DMS153 (cell line): Measurements from ENCODE around the gene RAE1.

Experiments
- DNase-seq: peaks from one replicate; lab custom pipeline; 2025; lab: John Stamatoyannopoulos, UW

RAE1 gene

GRCh38 chr20:57400231-57400701, 49.2 kb downstream of the RAE1 start:
- no peak for DNase-seq

DNA sequence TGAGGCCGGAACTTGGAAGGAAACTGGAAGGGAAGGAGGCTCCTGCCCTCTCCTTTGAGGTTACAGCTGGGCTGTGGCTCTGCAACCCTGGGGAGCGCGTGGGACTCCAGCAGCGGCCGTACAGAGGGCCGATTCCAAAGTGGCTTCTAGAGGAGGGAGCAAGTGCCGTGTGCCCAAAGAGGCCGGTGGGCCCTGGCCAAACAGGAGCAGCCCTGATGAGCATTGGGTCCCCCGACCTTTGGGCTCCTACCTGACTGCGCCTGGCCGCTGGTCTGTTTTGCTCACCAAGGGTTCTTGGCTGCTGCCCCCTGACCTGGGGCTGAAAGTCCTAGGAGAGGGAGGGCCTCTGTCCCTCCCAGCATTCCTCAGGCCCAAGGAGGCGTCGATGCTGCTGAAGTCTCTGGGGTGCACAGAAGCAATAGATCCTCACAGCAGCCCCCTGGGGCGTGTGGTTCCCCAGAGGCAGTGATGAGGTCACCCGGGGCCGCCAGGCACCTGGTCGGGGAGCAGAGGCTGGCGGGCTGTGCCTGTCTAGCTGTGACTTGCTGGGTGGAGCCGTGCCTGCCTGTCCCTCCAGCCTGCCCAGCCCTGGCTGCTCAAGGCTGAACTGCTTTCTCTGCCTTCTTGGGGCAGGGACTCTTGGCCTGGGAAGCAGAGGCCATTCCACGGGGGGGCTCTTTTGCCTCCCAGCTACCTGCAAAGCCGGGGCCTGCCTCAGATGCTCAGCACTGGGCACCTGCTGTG, 49.9 kb downstream of the RAE1 start:
- no peak for DNase-seq

DNA sequence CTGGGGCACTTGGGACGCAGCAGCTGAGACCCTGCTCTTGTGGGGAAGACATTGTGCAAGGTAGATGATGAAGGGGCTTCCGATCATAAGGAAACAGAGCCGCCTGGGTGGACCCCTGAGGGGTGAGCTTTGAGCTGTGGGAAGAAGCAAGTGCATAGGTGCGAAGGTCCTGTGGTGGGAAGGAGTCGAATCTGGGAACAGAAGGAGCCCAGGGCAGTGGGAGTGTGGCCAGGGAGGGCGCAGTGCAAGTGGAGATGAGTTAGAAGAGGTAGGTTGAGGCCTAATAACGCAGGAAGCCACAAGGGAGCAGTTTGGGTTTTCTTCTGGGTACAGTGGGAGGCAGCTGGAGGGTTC, 50.5 kb downstream of the RAE1 start:
- no peak for DNase-seq

DNA sequence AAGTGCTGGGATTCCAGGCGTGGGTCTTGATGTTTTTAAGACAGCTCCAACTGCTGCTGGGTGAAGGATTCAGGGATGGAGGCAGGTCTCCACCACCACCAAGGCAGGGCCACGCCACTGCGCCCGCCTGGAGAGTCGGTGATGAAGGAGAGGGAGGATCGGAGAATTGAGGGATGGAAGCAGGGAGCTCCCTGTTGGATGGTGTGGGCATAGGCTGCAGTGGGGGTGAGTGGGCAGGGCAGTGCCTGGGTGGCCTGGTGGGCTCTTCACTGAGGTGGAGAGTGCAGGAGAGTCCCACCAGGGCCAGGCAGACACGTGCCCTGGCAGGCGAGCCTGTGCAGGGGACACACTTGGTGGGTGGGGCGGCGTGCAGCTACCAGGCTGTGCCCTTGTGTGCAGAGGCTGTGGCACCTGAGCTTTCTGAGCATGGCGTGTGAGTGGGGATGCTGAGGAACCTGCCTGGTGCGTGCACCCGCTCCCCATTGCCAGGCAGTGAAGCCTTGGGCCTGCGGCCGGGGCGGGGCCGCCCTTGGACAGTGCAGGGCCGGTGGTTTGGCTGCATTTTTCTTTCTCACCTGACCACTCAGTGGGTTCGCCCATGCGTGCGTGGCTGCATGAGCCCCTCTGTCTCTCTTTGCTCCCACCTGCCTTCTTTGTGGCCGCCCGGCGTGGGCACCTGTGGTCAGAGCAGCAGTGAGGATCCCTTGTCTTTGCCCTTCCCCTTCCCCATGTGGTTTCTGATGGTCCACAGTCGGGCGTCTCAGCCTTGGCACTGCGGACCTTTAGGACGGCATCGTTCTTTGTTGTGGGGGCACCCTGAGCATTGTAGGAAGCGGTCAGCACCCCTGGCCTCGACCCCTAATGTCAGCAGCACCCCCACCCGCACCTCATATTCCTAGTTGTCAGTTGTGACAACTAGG, 51.4 kb downstream of the RAE1 start:
- no peak for DNase-seq

GRCh38 chr20:57403216-57403615, 52.2 kb downstream of the RAE1 start:
- no peak for DNase-seq

DNA sequence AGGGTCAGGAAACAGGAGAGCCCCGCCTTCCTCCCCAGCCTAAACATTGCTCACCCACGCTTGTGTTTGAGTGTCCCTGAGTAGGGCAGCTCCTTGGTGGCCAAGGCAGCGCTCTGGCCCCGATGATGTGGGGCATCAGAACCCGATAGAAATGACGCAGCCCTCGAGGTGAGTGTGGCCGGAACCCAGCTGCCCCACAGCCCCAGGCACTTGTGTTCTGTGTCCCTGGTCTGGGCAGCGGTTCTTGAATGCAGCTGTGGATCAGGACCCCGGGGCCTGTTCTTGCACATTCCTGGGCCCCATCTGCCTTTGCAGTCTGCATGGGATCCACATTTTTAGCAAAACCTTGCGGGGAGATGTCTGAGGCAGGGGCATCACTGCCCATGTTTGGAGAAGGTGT, 53.0 kb downstream of the RAE1 start:
- DNase-seq = no peak

DNA sequence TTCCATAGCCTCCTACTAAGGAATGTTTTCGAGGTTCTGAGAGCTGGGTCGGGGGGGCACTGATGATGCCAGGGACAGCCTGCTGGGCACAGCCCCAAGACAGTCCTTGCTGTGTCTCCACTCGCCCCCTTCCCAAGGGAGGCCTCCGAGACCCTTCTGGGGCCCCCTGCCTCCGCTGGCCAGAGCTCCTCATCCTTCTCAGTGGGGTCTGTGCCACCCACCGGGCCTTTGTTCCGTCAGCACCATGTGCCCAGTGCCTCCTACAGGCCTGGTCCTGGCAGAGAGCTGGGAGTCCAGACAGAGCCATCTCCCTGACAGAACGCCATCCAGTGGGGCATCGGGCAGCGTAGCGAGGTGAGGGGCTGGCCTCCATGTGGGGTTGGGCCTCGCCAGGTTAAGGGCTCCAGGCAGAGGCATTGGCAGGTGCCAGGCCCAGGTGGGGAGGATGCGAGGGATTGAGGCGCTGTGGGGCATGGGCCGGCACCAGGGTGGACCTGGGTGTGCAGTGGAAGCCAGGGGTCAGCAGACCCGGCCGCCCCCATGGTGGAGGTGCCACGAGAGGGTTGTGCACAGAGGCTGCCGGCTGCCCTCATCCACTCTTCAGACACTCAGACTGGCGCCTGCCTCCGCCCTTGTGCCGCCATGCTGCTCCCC, 53.5 kb downstream of the RAE1 start:
- DNase-seq = no peak

- DNase-seq = no peak
Observed at GRCh38 chr20:57405236-57406016, 54.4 kb downstream of the RAE1 start.

DNA sequence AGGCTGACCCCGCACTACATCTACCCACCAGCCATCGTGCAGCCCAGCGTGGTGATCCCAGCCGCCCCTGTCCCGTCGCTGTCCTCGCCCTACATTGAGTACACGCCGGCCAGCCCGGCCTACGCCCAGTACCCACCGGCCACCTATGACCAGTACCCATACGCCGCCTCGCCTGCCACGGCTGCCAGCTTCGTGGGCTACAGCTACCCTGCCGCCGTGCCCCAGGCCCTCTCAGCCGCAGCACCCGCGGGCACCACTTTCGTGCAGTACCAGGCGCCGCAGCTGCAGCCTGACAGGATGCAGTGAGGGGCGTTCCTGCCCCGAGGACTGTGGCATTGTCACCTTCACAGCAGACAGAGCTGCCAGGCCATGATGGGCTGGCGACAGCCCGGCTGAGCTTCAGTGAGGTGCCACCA, 56.5 kb downstream of the RAE1 start:
- DNase-seq = no peak

DNA sequence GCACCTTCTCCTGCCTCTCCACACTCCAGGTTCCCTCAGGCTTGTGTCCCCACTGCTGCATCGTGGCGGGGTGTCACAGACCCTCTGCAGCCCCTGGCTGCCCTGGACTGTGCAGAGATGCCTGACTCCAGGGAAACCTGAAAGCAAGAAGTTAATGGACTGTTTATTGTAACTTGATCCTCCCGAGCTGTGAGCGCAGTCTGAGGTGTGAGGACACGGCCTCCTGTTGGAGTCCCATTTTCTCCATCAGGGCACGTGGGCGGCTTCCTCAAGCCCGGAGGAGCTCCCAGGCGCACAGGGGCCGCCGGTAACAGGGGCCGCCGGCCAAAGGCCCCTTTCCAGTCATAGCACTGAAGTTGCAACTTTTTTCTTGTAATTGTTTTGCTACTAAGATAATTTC, 57.1 kb downstream of the RAE1 start:
- no peak for DNase-seq

- DNase-seq = no peak
Observed at GRCh38 chr20:57408536-57409233, 57.6 kb downstream of the RAE1 start.

GRCh38 chr20:57409316-57409671, 58.2 kb downstream of the RAE1 start:
- no peak for DNase-seq

DNA sequence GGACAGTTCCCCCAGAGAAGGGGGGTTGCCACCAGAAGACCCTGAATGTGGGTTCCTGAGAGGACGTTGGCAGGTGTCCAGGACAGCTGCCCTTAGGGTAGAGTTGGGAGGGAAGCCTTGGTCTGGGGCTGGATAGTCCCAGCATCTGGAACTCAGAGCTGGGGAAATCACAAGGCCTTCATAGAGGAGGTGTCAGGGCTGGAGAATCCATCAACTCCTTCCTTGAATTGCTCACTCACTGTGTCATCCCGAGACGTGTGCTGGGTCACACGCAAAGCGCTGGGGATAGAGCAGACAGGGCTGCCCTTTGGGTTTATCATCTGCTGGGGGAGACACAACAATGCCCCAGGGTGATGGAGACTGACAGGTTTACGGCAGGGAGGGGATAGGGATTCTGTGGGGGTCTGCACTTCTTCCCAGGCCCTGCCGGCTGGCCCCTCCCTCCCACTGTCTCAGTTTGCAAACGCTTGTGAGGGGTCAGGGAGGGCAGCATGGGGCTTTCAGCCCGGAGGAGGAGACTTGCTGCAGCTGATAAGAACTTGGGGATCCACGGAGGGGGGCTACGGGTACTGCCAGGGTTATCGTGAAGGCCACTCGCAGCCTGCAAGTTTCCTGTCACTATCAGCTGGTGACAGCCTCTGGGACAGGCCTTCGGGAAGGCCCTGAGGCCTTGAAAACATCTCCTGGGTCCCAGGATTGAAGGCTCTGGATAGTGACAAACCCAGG, 58.8 kb downstream of the RAE1 start:
- no peak for DNase-seq

GRCh38 chr20:57410398-57410920, 59.4 kb downstream of the RAE1 start:
- DNase-seq = no peak

- DNase-seq = no peak
Observed at GRCh38 chr20:57410924-57411323, 59.9 kb downstream of the RAE1 start.

GRCh38 chr20:57411406-57412283, 60.6 kb downstream of the RAE1 start:
- no peak for DNase-seq

GRCh38 chr20:57412347-57413029, 61.4 kb downstream of the RAE1 start:
- no peak for DNase-seq

GRCh38 chr20:57413986-57414385, 62.9 kb downstream of the RAE1 start:
- no peak for DNase-seq
